Left ventricle myocardium superior (tissue), 1 donor: Measurements from ENCODE around the gene MEIS1. TPM values are rescaled to one million over a fixed set of nuclear protein-coding genes. Genes with fewer than 3 reads are reported as not detected.
"Not testable (repeated sequence)": the region's sequence is repeated elsewhere in the genome, so short reads cannot be mapped to it uniquely, and the experiment has no call there.

ENCODE experiments used
- ATAC-seq: fragments of 200-7000 bp; cut with Tn5 transposase; one replicate; pipeline ENCODE4 v1.9.1; 2020; ENCODE audit warnings: mild to moderate bottlenecking, moderate library complexity
- DNase-seq: peaks from one replicate; pipeline ENCODE4 v3.0.0-alpha.2; 2020
- intact Hi-C: fragments of 100-400 bp; cut with micrococcal nuclease; formaldehyde crosslinking; loops from one replicate; pipeline ENCODE4 v1.11.0; 2022
- total RNA-seq: library from RNA; stranded (reverse); fragmentation: NEBNext Ultra II Directional; extraction: Animal tissue kit (Norgen Biotek cat#: 25700); gene quantifications from one replicate; pipeline ENCODE4 v1.2.1, GENCODE V29; 2021
- donor health status: DM: no; HTN: yes; CAD: no; lungs with severe emphysema.

The MEIS1 gene
- total RNA-seq, 1 donor from 2014 or later, result 40.8 TPM

GRCh38 chr2:66461001-66461663 is 26.2 kb downstream of the MEIS1 start:
- no peak for DNase-seq
- intact Hi-C loops, result no loop called here
- ATAC-seq, result no peak

GRCh38 chr2:66461664-66462500 is 27.0 kb downstream of the MEIS1 start:
- no peak for ATAC-seq

DNA sequence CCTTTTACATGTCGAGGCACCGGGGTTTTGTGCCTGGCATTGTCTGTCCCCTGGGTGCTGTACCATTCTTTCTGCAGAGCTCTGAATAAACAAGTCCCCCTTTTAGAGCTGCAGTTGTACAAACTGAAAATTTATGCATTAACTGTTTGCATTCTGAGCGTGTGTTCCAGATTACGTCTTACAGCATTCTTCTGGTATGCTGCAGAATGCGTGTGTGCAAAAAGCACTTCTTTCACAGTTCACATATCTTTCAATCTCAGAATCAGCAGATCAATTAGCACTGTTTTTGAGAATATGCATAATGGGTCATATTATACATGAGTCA is 27.5 kb downstream of the MEIS1 start:
- ATAC-seq, result no peak
- intact Hi-C loops, result no loop called here
- no peak for DNase-seq

More at GRCh38 chr2:66461664-66462500, 27.0 kb downstream of the MEIS1 start:
- intact Hi-C loops, result no loop called here
- DNase-seq, result no peak

- intact Hi-C loops, result no loop called here
- no peak for DNase-seq
- ATAC-seq, result no peak
Observed at GRCh38 chr2:66463206-66463755, 28.4 kb downstream of the MEIS1 start.

DNA sequence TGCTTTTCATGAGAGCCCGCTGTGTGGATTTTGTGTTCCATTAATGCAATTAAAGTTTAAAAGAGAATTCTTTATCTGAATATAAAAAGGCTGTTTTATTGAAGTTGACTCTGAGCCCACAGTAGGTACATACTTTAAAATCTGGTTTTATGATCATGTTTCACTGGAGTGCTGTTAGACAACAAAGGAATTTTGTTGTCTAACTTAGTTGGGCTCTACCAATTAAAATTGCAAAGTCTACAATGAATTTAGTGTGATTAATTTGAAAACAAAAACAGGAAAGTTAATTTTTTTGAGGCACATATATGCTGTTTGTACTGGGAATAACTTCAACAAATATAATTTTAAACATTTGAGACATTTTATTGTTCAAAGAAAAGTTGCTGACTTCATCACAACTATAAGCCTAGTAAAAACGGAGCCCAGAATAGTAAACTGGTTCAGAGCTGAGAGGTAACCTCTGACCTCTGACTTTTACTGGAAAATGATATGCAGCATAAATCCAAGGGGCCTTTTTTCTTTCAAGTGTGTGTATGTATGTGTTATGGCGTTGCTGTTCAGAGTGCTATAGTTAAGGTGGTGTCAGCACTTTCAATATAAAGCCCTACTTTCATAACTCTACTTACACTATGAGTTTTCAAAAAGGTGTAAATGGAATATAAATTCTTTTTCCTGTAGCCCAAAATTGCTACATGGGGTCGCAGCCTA is 30.2 kb downstream of the MEIS1 start:
- intact Hi-C loops, result no loop called here
- no peak for ATAC-seq
- no peak for DNase-seq

- DNase-seq (no peak), ATAC-seq (peak; percentile 35)
- intact Hi-C loops, result no loop called here
Observed at GRCh38 chr2:66466433-66466832, 31.5 kb downstream of the MEIS1 start.

GRCh38 chr2:66467718-66468117 is 32.8 kb downstream of the MEIS1 start:
- DNase-seq (no peak), ATAC-seq (no peak)
- intact Hi-C loops, result no loop called here

DNA sequence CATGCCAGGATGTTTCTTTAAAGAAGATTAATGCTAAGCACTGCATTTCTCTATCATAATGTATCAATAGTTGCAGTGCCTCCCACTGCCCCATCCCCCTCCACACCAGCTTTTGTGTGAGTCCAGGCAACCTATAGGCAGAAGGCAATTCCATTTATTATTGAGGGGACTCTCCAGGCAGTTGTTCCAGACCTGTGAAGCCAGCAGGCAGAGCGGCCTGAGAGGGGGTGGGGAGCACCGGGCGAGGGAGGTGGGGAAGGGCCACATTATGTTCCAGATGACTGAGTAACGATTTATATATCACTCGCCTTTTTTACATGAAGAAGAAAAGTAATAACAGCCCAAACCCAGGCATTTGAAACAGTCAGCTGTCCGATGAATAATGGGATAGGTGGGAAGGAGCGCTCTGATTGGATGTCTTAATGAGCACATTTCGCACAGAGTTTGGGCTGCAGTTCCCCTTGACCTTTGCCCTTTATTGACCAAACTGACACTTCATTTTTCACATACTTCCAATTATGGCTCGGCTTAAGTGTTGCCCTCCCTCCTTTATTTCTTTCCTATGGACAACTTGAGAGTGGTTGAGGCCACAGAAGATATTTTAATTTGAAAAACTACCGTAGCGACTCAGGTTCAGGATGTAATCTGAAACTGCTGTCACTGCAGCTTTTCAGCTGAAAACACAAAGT is 34.4 kb downstream of the MEIS1 start:
- no peak for DNase-seq
- intact Hi-C loops, result no loop called here
- ATAC-seq, result no peak

- no peak for DNase-seq
- no peak for ATAC-seq
- intact Hi-C loops, result no loop called here
Observed at GRCh38 chr2:66470199-66470598, 35.3 kb downstream of the MEIS1 start.

DNA sequence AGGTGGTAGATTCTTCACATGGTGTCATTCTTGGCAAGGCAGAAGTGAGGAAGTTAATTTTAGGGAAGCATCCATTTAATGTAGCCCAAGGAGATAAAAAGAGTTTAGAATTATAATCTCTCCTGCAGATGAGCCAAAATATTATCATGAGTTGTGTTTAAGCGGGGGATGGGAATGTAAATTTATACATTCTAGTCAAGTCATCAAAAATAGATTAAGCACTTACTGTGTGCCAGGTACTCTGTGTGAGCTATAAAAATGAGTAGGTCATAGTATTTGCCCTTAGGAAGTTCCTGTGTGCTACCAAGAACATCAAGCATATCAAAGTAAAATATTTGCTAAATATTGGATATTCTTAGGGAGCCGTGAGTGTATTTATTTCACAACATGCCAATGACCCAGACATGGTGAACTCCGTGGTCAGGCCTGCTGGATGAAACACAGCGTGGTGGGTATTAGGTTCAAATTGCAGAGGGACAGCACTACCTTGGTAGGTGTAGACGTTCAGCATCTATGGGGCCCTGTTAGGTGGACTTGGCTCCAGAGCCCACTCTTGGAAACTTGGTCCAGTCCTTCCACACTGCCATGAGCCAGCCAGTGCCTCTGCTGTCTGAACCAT is 37.4 kb downstream of the MEIS1 start:
- ATAC-seq (no peak), DNase-seq (no peak)
- intact Hi-C loops, result no loop called here

DNA sequence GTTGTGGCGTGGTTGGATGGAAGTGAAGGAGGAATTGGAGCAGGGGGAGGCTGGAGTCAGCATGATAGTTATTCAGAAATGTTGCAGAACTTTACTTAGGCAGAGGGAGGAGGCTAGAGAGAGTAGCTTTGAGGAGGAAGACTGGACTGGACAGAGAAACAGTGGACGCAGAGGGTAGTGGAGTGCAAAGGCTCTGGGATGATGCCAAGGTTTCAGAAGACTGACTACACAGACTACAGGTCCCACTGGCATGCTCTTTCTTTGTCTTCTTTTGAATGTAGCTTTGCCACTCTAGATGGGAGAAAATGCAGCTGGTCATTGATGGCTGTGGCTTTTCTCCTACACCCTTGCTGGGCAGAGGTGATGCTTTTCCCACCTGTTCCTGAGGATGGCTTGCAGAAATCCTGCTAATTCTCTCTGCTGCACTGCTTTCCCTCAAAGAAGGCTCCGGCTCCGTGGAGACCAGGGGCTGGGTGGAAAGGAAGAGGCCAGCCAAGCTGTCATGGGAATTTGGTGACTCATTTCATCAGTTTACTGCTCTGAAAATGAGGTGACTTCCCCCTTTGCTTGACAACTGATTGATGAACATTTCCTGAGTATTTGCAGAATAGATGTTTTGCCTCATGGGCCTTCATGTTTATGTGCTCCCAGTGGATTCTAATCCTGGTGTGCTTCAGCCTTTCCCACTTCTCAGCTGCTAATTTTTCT is 42.4 kb downstream of the MEIS1 start:
- intact Hi-C loops, result no loop called here
- ATAC-seq, result peak; percentile 37
- no peak for DNase-seq

DNA sequence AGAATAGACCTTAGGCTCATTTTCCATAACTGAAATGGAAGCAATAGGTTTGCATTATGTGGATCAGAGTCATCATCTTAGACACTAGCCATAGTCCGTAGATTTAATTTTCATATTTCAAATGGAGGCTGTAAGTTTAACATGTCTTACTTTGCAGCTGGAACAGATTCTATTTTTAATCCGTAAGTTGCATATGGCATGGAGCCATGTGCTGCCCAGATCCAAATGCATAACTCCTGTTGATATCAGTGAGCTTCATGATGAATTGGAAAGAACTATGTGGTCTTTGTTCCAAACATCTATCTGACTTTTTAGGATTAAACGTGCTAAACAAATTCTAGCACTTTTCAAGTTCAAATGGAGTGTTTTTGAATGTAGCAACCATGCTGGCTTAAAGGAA is 43.4 kb downstream of the MEIS1 start:
- intact Hi-C loops, result no loop called here
- DNase-seq, result peak; percentile 41
- peak; percentile 56 for ATAC-seq

GRCh38 chr2:66478731-66479316 is 43.9 kb downstream of the MEIS1 start:
- ATAC-seq, result peak; percentile 70
- intact Hi-C loops, result no loop called here
- no peak for DNase-seq

- ATAC-seq (peak; percentile 74), DNase-seq (no peak)
- intact Hi-C loops, result no loop called here
Observed at GRCh38 chr2:66481100-66481549, 46.2 kb downstream of the MEIS1 start.

DNA sequence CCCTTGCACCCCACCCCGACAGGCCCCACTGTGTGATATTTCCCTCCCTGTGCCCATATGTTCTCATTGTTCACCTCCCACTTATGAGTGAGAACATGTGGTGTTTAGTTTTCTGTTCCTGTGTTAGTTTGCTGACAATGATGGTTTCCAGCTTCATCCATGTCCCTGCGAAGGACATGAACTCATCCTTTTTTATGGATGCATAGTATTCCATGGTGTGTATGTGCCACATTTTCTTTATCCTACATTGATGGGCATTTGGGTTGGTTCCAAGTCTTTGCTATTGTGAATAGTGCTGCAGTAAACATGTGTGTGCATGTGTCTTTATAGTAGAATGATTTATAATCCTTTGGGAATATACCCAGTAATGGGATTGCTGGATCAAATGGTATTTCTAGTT is 50.3 kb downstream of the MEIS1 start:
- intact Hi-C loops, ATAC-seq, DNase-seq: not testable (repeated sequence)

DNA sequence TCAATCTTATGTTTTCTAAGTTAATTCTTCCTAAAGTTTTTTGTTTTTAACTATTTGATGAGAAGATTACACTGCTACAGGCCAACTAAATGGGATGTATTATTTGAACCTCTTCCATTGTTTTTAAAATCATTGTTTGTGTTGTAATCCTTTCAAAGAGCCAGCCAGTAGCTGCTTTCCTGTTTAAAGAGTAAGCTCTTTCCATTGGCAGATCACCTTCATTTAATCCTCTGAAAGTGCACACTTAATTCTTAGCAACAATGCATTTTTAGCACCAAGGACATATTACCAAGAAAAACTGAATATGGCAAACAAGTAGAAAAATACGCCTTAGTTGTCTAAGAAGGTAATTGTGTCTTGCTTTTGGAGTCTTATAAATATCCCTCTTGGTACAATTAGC is 54.0 kb downstream of the MEIS1 start:
- no peak for DNase-seq
- no peak for ATAC-seq
- intact Hi-C loops, result no loop called here

DNA sequence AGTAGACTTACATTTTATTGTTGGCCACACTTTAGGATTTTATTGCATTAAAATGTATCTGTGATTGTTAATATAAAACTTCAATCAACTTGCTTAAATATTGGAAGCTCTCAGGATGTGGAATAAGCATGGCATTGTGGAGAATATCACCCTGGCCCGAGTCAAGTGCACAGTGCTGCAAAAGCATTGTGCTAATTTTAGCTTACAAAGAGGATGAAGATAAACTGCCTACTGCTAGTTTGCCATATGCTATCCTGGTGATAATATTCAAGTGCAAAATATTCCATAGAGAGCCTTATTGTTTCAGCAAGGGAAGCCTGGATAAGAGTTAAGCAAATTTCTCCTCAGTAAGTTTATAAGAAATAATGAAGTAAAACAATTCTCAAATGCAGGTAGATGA is 54.5 kb downstream of the MEIS1 start:
- DNase-seq (no peak), ATAC-seq (peak; percentile 93)
- intact Hi-C loops, result no loop called here

- DNase-seq (no peak), ATAC-seq (no peak)
- intact Hi-C loops, result no loop called here
Observed at GRCh38 chr2:66490588-66491001, 55.7 kb downstream of the MEIS1 start.
